Measurements from ENCODE around the gene OR1F1. TPM values are rescaled to one million over a fixed set of nuclear protein-coding genes. Genes with fewer than 3 reads are reported as not detected.
A peak's percentile ranks its signal among the peaks of the same experiment; 100 is the strongest.

OR1F1 gene
- total and polyA plus RNA-seq, 4 donors: not detected

GRCh38 chr16:3149193-3149530 is 38.8 kb upstream of the OR1F1 start:
- H3K4me1 ChIP-seq (ENCODE audit: control insufficient read depth in 1 of 2, insufficient read depth in 2 of 2, low read length in 2 of 2): no peaks in the 10 kb centered on the region
- H3K27ac ChIP-seq (ENCODE audit: low read depth in 1 of 2, low read length in 2 of 2): no peak overlapping the region
- WGBS, 2 donors: 94 to 95% methylated on average over 6 of the region's 6 CpGs
- H3K9me3 ChIP-seq (ENCODE audit: control insufficient read depth, low read length): no peaks in the 10 kb centered on the region
- H3K27me3 ChIP-seq (ENCODE audit: control insufficient read depth in 1 of 2, insufficient read depth in 2 of 2, low read length in 1 of 2): no peaks in the 10 kb centered on the region
- DNase-seq (peak in 1 of 2 donors; percentile 48), ATAC-seq (ENCODE audit: low FRiP score) (no peak)
- intact Hi-C loops (cut with DNase I): no loop called here
- H3K4me3 ChIP-seq (ENCODE audit: low read length in 2 of 2): no peak overlapping the region
- H3K36me3 ChIP-seq (ENCODE audit: control insufficient read depth in 1 of 2, insufficient read depth in 2 of 2, low read length in 1 of 2): no peaks in the 10 kb centered on the region

DNA sequence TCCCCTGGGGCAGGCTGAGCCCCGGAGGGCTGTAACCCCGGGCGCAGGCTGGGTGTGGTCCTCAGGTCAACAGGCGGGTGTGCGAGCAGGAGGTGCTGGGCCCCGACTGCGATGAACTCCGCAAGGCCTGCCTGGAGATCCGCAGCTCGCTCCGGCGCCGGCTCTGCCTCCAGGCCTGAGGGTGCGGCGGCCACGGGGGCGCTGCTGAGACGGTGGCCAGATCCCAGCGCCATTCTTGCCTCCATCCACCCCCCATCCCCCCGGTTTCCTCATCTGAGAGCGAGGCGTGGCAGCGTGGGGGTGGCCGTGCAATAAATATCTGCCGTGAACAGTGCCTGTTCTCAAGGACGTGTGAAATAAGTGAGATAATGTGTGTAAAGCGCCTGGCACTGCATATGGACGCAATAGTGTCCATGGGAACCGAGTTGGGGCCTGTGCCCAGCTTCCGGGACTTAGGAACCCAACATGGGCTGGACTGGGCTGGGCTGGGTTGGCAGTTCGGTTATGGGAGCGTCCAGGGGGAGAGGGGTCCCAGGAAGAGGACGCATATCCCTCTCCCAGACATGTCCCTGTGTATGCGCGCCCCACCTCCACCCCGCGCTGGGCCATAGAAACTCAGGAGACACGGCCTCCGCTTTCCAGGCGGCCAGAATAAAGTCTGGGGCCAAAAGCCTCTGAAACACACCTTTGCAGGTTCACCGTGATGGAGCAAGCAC is 38.2 kb upstream of the OR1F1 start:
- peak overlapping the region; percentile 37 to 60 for H3K4me3 ChIP-seq (ENCODE audit: low read length in 2 of 2)
- DNase-seq (peak; percentile 80 to 87), ATAC-seq (ENCODE audit: low FRiP score) (peak; percentile 50)
- H3K4me1 ChIP-seq (ENCODE audit: control insufficient read depth in 1 of 2, insufficient read depth in 2 of 2, low read length in 2 of 2): no peaks in the 10 kb centered on the region
- H3K27me3 ChIP-seq (ENCODE audit: control insufficient read depth in 1 of 2, insufficient read depth in 2 of 2, low read length in 1 of 2): no peaks in the 10 kb centered on the region
- intact Hi-C loops (cut with DNase I): no loop called here
- H3K27ac ChIP-seq (ENCODE audit: low read depth in 1 of 2, low read length in 2 of 2): peak overlapping the region in 1 of 2 donors; percentile 70
- no peaks in the 10 kb centered on the region for H3K9me3 ChIP-seq (ENCODE audit: control insufficient read depth, low read length)
- no peaks in the 10 kb centered on the region for H3K36me3 ChIP-seq (ENCODE audit: control insufficient read depth in 1 of 2, insufficient read depth in 2 of 2, low read length in 1 of 2)
- WGBS, 2 donors: 16 to 17% methylated on average over 41 of the region's 41 CpGs

GRCh38 chr16:3150346-3151218 is 37.4 kb upstream of the OR1F1 start:
- Histone ChIP-seq H3K27me3 (ENCODE audit: control insufficient read depth in 1 of 2, insufficient read depth in 2 of 2, low read length in 1 of 2) (no peaks in the 10 kb centered on the region), H3K27ac (ENCODE audit: low read depth in 1 of 2, low read length in 2 of 2) (peak overlapping the region in 1 of 2 donors; percentile 83), H3K4me1 (ENCODE audit: control insufficient read depth in 1 of 2, insufficient read depth in 2 of 2, low read length in 2 of 2) (no peaks in the 10 kb centered on the region), H3K9me3 (ENCODE audit: control insufficient read depth, low read length) (no peaks in the 10 kb centered on the region), H3K4me3 (ENCODE audit: low read length in 2 of 2) (peak overlapping the region; percentile 37 to 60), H3K36me3 (ENCODE audit: control insufficient read depth in 1 of 2, insufficient read depth in 2 of 2, low read length in 1 of 2) (no peaks in the 10 kb centered on the region)
- 1% methylated on average over 58 to 62 of the region's 62 CpGs for WGBS, 2 donors
- DNase-seq (peak; percentile 97), ATAC-seq (ENCODE audit: low FRiP score) (peak; percentile 96)
- intact Hi-C loops (cut with DNase I): no loop called here

DNA sequence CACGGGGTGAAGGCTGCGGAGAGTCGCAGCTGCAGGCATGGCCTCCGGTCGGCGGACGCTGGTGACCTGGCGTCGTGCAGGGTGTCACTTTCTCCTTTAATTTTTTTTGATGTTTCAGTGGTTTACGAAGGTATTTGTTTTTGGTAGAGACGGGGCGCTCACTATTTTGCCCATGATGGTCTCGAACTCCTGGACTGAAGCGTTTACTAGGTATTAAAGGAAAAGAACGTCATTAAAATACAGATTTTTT is 36.1 kb upstream of the OR1F1 start:
- no peak for ATAC-seq (ENCODE audit: low FRiP score)
- peak; percentile 33 to 69 for DNase-seq
- Histone ChIP-seq H3K27ac (ENCODE audit: low read depth in 1 of 2, low read length in 2 of 2) (no peak overlapping the region), H3K9me3 (ENCODE audit: control insufficient read depth, low read length) (no peaks in the 10 kb centered on the region), H3K4me3 (ENCODE audit: low read length in 2 of 2) (no peak overlapping the region), H3K36me3 (ENCODE audit: control insufficient read depth in 1 of 2, insufficient read depth in 2 of 2, low read length in 1 of 2) (no peaks in the 10 kb centered on the region), H3K27me3 (ENCODE audit: control insufficient read depth in 1 of 2, insufficient read depth in 2 of 2, low read length in 1 of 2) (no peaks in the 10 kb centered on the region), H3K4me1 (ENCODE audit: control insufficient read depth in 1 of 2, insufficient read depth in 2 of 2, low read length in 2 of 2) (no peaks in the 10 kb centered on the region)
- WGBS, 2 donors: 3 to 5% methylated on average over 15 of the region's 15 CpGs
- intact Hi-C loops (cut with DNase I): no loop called here

DNA sequence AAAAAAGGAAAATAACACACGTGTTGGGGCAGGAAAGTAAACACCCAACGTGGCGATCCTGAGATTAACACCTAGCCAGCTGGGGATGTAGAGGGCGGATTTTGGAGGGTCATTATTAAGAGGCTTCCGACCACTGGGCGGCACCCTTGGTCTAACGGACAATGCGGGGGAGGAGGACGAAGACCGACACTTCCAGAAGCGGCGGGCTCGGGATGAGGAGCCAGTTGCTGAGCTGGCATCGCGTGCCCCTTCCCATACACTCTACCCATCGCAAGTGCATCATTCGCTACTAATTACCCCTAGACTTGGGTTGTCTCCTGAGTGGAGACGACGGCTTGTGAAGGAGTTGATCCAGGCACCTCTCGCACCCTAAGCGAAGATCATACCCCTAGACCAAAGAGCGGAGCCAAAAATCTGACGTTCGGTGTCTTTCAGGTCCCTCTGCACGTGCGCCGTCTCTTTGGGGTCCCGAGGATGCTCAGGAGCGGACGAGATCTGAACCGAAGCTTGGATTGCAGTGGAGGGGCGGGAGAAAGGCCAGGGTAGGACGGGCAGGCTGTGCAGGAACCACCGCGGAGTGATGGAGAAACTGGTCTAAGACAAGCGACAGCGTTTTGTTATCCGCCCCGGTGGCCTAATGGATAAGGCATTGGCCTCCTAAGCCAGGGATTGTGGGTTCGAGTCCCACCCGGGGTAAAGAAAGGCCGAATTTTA is 35.6 kb upstream of the OR1F1 start:
- peak; percentile 90 to 94 for DNase-seq
- H3K27ac ChIP-seq (ENCODE audit: low read depth in 1 of 2, low read length in 2 of 2): no peak overlapping the region

DNA sequence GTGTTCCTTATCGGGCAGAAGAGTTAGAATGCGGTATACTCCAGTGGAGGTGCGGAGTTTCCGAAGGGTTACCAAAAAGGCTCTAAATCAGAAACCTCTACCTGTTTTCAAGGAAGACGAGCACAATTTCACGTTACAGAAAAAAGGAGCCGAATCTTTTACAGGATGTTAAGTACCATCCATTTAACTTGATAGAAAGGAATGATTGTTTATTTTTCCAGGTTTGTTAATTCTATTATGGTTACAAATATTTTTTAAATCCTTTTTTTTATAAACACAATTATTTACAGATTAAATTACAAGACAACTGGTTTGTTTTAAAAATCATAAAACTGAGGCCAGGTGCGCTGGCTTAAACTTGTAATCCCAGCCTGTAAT is 35.0 kb upstream of the OR1F1 start:
- intact Hi-C loops (cut with DNase I): no loop called here
- Histone ChIP-seq H3K27me3 (ENCODE audit: control insufficient read depth in 1 of 2, insufficient read depth in 2 of 2, low read length in 1 of 2) (no peaks in the 10 kb centered on the region), H3K4me1 (ENCODE audit: control insufficient read depth in 1 of 2, insufficient read depth in 2 of 2, low read length in 2 of 2) (no peaks in the 10 kb centered on the region), H3K4me3 (ENCODE audit: low read length in 2 of 2) (no peak overlapping the region), H3K36me3 (ENCODE audit: control insufficient read depth in 1 of 2, insufficient read depth in 2 of 2, low read length in 1 of 2) (no peaks in the 10 kb centered on the region), H3K9me3 (ENCODE audit: control insufficient read depth, low read length) (no peaks in the 10 kb centered on the region), H3K27ac (ENCODE audit: low read depth in 1 of 2, low read length in 2 of 2) (no peak overlapping the region)
- ATAC-seq (ENCODE audit: low FRiP score) (no peak), DNase-seq (no peak)
- WGBS, 2 donors: 11 to 16% methylated on average over 8 of the region's 8 CpGs

More for the DNA sequence above, 35.6 kb upstream of the OR1F1 start:
- Histone ChIP-seq H3K27me3 (ENCODE audit: control insufficient read depth in 1 of 2, insufficient read depth in 2 of 2, low read length in 1 of 2) (no peaks in the 10 kb centered on the region), H3K4me3 (ENCODE audit: low read length in 2 of 2) (no peak overlapping the region), H3K9me3 (ENCODE audit: control insufficient read depth, low read length) (no peaks in the 10 kb centered on the region), H3K4me1 (ENCODE audit: control insufficient read depth in 1 of 2, insufficient read depth in 2 of 2, low read length in 2 of 2) (no peaks in the 10 kb centered on the region), H3K36me3 (ENCODE audit: control insufficient read depth in 1 of 2, insufficient read depth in 2 of 2, low read length in 1 of 2) (no peaks in the 10 kb centered on the region)
- ATAC-seq (ENCODE audit: low FRiP score): peak; percentile 84
- intact Hi-C loops (cut with DNase I): no loop called here
- WGBS, 2 donors: 1% methylated on average over 42 of the region's 42 CpGs

- Histone ChIP-seq H3K4me3 (ENCODE audit: low read length in 2 of 2) (no peak overlapping the region), H3K4me1 (ENCODE audit: control insufficient read depth in 1 of 2, insufficient read depth in 2 of 2, low read length in 2 of 2) (no peaks in the 10 kb centered on the region), H3K27ac (ENCODE audit: low read depth in 1 of 2, low read length in 2 of 2) (no peak overlapping the region), H3K36me3 (ENCODE audit: control insufficient read depth in 1 of 2, insufficient read depth in 2 of 2, low read length in 1 of 2) (no peaks in the 10 kb centered on the region), H3K9me3 (ENCODE audit: control insufficient read depth, low read length) (no peaks in the 10 kb centered on the region), H3K27me3 (ENCODE audit: control insufficient read depth in 1 of 2, insufficient read depth in 2 of 2, low read length in 1 of 2) (no peaks in the 10 kb centered on the region)
- intact Hi-C loops (cut with DNase I): no loop called here
- WGBS, 2 donors: 66 to 87% methylated on average over 2 of the region's 2 CpGs
- ATAC-seq (ENCODE audit: low FRiP score) (no peak), DNase-seq (no peak)
Measured at GRCh38 chr16:3155181-3155580, 32.8 kb upstream of the OR1F1 start.

- H3K27ac ChIP-seq (ENCODE audit: low read depth in 1 of 2, low read length in 2 of 2): no peak overlapping the region
- intact Hi-C loops (cut with DNase I): no loop called here
Measured at GRCh38 chr16:3155972-3156371, 32.0 kb upstream of the OR1F1 start.

More at GRCh38 chr16:3155972-3156371, 32.0 kb upstream of the OR1F1 start:
- no peak for DNase-seq
- Histone ChIP-seq H3K9me3 (ENCODE audit: control insufficient read depth, low read length) (no peaks in the 10 kb centered on the region), H3K36me3 (ENCODE audit: control insufficient read depth in 1 of 2, insufficient read depth in 2 of 2, low read length in 1 of 2) (no peaks in the 10 kb centered on the region), H3K4me1 (ENCODE audit: control insufficient read depth in 1 of 2, insufficient read depth in 2 of 2, low read length in 2 of 2) (no peaks in the 10 kb centered on the region), H3K27me3 (ENCODE audit: control insufficient read depth in 1 of 2, insufficient read depth in 2 of 2, low read length in 1 of 2) (no peaks in the 10 kb centered on the region), H3K4me3 (ENCODE audit: low read length in 2 of 2) (no peak overlapping the region)
- no peak for ATAC-seq (ENCODE audit: low FRiP score)
- 92 to 95% methylated on average over 3 of the region's 3 CpGs for WGBS, 2 donors
